HG03095 (cell line): ENCODE measurements around the gene CORO2A.
A peak's percentile ranks its signal among the peaks of the same experiment; 100 is the strongest.

Source experiments
- ATAC-seq: cut with Tn5 transposase; IDR thresholded peaks from one replicate; pipeline ENCODE4 v1.9.1; 2021; ENCODE audit warnings: moderate library complexity; ENCODE audit not compliant: unreplicated experiment

Gene CORO2A, protein sequence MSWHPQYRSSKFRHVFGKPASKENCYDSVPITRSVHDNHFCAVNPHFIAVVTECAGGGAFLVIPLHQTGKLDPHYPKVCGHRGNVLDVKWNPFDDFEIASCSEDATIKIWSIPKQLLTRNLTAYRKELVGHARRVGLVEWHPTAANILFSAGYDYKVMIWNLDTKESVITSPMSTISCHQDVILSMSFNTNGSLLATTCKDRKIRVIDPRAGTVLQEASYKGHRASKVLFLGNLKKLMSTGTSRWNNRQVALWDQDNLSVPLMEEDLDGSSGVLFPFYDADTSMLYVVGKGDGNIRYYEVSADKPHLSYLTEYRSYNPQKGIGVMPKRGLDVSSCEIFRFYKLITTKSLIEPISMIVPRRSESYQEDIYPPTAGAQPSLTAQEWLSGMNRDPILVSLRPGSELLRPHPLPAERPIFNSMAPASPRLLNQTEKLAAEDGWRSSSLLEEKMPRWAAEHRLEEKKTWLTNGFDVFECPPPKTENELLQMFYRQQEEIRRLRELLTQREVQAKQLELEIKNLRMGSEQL

DNA sequence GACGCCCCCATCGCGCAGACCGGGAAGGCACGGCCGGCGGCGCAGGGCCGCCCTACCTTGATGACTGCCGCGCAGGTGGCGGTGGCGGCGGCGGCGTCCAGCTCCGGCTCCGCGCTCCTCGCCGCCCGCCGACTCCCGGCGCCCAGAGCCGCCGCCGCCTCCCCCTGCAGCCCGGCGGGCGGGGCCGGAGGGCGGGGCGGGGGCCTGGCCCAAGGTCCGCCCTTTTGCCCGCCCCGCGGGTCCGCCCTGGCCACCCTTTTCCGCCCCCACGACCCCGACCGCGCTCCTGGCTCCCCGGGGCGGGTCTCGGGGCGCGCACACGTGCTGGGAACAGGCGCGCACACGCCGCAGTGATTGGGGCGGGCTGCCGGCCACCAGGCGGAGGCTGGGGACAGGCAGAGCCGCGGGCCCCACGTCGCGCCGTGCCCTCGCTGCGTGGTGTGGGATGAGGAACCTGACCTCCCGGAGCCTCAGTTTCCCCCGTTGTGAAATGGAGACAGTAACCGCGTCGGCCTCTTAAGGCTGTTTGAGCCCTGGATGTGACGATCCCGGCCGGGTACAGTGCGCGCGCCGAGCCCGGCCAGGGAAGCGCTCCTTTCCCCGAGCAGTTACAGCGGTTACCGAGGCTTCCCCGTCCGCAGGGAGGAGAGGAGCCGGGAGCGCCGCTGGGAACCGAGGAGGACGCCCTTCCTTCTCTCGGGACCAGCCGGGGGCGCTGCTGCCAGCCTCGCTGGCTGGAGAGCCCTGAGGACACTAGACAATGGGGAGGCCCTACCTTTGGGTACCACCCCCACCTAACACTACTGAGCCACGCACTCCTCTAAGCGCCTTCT is at the start of gene CORO2A:
CORO2A (minus strand) TSS at position 135 of the 833 bp plus-strand sequence. CDS start 34,977 bp downstream, outside the sequence.
- peak; percentile 62 for ATAC-seq

DNA sequence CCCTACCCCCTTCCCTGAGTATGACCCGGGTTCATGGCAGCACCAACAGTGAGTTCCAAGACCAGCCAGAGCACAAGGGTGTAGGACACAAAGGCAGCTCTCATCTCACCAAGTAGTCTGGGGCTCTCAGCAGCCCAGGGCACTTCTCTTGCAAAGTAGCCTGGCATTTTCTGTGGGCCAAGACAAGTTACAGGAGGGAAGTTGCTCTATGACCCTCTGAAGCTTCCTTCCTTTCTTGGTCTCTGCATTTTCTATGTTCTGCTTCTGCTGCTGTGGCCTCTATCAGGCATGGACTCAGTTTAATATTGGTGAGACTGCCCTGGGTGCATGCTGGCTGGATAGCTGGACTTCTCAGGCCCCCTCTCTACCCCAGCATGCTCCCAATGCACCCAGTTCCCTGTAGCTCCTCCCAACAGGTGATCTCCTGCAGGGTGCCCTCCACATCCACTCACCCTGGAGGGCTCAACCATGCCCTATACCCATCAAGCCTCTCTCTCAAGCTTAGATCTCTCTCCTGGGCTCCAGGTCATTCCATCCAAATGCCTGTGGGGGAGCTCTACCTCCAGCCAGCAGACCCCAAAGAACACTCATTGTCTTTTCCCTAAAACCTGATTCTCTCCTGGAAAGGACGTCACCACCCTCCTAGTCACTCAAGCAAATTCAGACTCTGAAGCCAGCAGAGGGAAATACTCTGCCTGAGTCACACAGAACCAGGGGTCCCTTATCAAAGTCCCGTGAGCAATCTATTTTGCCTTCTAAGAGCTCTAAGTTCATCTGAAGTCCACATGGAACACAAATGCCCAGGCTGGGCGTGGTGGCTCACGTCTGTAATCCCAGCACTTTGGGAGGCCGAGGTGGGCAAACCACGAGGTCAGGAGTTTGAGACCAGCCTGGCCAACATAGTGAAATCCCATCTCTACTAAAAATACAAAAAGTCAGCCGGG is 49.2 kb upstream of the CORO2A start:
- no peak for ATAC-seq

DNA sequence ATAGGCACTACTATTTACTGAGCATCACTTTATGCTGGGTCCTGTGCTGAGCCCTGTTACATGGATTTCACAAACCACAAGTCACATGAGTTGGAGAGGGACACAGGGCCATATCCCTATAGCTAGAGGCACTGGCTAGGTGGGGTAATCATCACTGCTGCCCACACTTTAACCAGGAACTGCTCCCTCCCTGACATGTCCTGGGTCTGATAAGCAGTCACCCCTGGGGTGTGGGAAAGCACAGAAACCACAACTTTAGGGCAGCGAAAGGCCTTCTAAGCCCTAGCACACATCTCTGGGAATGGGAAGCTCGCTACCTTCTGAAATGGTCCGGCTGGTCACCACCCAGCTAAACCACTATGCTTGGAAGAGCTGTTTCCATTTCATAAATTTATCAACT is 48.0 kb upstream of the CORO2A start:
- ATAC-seq = no peak

DNA sequence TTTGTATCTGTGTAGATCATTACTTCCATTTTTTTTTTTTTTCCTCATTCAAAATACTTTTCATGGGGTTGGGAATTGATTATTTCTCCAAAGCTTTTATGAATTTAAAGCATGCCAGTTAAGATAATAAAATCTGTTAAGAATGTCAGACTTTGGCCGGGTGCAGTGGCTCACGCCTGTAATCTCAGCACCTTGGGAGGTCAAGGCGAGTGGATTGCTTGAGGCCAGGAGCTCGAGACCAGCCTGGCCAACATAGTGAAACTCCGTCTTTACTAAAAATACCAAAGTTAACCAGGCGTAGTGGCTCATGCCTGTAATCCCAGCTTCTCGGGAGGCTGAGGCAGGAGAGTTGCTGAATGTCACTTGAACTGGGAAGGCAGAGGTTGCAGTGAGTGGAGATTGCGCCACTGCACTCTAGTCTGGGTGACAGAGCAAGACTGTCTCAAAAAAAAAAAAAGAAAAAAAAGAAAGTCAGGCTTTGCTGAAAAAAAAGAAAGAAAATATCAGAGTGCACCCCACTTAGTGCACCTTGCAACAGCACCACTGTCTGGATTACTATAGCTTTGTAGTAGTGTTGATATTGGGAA is 44.6 kb upstream of the CORO2A start:
- ATAC-seq = no peak

DNA sequence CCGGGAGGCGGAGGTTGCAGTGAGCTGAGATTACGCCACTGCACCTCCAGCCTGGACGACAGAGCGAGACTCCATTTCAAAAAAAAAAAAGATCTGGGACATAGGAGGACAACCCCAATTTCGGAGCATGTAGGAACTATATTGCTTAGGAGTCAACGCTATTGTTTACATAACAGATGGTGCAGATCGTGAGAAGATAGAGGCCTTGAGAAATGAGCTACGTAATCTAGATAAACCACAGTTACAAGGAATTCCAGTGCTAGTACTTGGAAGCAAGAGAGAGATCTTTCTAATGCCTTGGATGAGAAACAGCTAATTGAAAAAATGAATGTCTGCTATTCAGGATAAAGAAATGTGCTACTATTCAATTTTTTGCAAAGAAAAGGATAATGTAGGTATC is 42.7 kb upstream of the CORO2A start:
- no peak for ATAC-seq

DNA sequence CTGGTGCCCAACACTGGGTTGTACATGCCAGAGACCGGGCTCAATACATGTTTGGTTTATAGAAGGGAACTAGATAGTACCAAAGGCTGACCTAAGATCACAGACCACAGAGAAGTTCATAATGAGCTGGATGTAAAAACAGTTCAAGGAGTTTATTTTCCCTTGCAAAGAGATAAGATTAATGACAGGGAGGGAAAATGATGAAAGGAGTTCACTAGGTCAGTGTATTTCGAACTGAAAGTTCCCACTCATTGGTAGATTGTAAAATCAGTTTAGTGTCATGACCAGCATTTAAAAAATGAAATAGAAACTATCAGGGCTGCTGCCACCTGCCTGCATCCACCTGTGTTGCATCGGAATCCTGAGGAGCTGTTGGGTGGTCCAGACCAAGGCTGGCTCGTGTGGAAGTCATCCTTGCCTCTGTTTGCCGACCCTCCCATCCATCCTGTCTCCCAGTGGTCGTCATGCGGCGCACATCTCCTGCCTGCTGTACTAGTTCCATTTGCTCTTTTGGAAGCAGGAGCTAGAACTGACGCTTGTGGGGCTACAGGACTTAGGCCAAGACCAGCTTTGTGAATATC is 41.9 kb upstream of the CORO2A start:
- ATAC-seq = no peak

DNA sequence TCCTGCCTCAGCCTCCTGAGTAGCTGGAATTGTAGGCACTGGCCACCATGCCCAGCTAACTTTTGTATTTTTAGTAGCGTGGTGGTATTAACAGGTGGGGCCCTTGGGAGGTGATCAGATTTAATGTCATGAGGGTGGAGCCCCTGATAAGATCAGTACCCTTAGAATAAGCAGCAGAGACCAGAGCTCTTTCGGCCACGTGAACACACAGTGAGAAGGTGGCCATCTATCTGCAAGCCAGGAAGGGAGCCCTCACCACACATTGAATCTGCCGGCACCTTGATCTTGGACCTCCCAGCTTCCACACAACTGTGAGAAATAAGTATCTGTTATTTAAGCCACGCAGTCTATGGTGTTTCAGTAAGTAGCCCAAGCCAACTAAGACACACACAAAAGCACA is 40.5 kb upstream of the CORO2A start:
- ATAC-seq = no peak

DNA sequence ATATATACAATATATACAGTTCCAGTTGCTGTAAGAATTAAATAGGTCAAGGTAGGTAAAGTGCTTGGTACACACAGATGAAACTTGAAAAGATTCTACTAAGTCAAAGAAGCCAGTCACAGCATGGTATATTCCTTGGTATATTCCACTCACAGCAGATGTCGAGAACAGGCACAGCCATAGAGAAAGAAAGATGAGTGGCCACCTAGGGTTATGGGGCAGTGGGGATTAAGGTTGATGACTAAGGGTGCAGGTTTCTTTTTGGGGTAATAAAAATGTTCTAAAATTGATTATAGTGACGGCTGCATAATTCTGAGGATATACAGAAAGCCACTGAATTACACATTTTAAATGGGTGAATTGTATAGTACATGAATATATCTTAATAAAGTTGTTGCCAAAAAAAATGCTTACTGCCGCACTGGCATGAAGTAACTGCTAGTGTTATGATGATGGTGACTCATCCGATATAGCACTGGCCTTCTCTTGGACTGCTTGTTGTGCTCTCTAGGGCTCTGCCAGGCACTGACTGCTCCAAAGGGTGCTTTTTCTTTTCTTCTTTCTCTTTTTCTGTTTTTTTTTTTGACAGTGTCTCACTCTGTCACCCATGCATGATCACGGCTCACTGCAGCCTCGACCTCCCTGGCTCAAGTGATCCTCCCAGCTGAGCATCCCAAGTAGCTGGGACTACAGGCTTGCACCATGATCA is 39.5 kb upstream of the CORO2A start:
- no peak for ATAC-seq

DNA sequence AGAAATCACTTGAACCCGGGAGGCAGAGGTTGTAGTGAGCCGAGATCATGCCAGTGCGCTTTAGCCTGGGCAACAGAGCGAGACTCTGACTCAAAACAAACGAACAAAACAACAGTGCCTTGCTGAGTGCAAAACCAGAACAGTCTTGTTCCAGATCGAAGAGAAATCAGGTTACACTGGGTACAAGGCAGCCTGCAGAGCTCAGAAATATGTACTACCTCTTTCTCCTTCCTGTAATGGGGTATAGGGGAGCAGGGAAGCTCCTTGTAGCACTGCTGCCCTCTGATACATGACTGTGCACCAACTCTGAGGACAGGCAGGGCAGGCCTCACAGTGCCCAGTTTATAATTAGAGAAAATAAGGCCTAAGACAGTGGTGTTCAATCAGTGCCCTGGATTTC is 38.4 kb upstream of the CORO2A start:
- ATAC-seq = no peak

DNA sequence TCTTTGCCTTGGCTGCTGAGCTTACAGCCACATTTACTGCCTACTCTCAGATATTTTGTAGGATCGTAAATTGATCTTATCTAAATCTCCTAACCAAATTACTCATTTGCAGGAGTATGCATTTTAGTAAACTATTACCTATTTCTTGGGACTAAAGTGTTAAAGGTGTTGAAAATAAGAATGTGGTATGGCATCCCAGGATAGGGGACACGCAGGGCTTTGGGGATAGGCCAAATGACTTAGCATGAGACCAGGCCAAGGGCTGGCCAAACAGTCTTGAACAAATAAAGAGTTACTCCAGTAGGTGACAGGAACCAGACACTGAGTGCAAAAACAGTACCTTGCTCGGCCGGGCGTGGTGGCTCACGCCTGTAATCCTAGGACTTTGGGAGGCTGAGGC is 37.9 kb upstream of the CORO2A start:
- ATAC-seq = no peak

DNA sequence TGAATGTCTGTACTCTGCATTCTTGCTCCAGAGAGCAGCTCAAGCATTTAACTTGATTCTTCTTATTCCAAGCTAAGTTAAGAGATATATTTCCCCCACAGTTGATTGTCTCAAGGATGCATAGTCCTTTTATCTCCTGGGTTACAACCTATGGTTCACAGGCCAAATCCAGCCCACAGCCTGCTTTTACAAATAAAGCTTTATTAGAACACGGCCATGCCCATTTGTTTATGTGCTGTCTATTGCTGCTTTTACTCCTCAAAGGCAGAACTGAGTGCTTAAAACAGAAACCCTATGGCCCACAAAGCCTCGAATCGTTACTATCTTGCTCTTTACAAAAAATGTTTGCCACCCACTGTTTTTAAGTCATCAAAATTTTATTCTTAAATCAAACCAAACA is 37.2 kb upstream of the CORO2A start:
- ATAC-seq = no peak

DNA sequence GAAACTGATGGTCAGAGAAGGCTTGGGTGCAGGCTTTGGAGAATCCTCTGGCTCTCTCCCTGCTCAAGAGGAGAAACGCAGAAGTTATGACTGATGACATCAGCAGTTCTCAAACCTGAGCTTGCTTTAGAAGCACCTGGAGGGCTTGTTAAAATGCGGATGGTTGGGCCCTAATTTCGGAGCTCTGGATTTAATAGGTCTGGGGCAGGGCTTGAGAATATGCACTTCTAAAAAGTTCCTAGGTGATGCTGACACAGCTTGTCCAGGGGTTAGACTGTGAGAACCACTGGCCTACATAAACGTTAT is 36.6 kb upstream of the CORO2A start:
- no peak for ATAC-seq

DNA sequence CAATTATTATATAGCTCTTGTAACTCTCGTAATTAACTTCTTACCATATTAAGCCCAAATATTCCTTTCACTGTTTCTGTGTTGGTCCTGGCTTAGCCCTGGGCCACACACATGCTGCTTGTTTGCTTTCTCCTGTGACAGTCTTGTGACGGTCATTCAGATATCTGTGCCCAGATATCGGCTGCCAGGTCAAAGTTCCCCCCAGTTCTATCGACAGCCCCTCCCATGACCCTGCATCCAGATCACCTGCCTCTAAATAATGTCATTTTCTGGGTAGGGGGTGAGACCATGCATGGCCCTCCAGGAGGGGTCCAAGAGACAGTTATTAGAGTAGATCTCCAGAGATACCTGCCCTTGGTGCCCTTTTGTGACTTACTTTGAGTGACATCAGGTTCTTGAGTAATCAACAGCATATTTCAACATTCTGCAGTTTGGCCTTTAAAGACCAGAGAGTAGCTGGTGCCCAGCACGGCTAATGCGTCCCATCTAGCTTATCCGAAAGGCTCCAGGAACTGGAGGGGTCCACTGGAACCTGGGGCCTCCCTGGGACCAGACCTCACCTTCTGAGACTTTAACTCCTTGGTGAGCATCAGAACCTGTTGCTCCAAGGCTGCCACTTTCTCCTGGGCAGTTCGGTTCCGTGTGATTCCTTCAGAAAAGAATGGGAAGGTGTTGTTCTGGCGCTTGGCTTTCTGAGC is 36.1 kb upstream of the CORO2A start:
- ATAC-seq = no peak

DNA sequence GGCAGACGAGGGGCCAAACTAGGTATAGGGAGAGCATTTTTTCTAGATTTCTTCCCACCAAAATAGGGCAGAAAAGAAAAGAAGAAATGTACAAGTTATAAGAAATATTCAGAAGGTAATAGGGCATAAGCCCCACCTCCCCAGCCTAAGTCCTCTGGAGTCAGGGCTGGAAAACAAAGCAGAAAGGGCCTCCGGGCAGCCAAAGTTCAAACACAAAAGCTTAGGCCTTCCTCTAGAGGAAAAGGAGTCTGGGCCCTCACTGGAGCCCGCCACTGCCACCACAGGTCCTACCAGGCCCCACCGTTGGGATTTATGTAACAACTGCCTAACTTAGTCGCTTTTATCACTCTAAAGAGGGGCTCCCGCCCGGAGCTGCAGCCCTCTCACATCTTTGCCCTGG is 35.4 kb upstream of the CORO2A start:
- ATAC-seq = no peak

DNA sequence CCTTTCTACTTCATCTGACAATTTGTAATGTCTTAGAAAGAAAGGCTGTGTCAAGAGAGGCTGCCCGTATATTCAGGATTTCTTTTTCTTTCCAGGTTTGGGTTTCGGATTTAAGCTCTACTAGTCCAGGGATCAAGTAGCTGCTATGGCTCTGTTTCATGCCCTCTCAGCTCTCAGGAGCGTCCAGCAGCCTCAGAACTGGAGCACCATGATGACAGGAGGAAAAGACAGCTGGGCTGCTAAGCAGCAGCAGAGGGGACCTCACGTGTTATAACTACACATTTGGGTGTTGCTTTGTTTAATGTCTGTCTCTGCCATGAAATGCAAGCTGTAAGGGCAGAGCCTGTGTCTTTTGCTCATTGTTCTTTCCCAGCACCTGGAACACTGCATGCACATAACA is 34.5 kb upstream of the CORO2A start:
- ATAC-seq = no peak

DNA sequence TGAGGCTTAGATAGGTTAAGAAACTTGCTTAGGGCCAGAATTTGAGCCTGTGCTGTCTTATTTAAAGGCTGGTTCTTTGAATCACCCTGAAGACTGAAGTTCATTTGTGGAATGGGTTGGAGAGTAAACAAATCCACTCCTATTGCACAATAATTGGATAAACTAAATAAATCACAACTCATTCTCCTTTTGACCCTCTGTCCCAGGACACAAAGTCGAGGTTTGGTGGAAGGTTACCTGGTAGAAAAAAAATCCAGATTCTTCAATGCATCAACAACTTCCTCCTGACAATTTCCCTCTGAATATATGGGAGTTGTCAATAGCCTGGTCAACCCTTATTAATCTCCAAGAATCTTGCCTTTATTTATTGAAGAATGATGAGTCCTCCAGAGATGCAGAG is 34.1 kb upstream of the CORO2A start:
- no peak for ATAC-seq

DNA sequence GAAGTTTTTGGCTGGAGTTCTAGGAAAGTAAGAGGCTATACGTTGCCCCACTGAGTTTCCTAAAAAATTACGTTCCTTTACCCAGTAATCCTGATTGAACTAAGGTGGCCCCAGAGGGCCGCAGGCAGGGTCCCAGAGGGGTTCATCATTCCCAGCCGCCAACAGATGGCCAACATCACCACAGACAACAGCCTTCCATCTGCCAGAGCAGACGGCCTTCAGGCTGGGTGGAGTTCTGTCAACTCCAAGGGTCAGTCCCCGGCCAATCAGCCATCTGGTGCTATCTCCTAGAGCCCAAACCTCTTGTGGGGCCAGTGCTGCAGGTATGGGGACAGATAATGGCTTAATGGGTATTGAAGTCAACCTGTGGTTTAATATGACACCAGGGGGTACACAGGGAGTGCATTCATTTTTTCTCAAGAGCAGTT is 32.6 kb upstream of the CORO2A start:
- ATAC-seq = no peak

DNA sequence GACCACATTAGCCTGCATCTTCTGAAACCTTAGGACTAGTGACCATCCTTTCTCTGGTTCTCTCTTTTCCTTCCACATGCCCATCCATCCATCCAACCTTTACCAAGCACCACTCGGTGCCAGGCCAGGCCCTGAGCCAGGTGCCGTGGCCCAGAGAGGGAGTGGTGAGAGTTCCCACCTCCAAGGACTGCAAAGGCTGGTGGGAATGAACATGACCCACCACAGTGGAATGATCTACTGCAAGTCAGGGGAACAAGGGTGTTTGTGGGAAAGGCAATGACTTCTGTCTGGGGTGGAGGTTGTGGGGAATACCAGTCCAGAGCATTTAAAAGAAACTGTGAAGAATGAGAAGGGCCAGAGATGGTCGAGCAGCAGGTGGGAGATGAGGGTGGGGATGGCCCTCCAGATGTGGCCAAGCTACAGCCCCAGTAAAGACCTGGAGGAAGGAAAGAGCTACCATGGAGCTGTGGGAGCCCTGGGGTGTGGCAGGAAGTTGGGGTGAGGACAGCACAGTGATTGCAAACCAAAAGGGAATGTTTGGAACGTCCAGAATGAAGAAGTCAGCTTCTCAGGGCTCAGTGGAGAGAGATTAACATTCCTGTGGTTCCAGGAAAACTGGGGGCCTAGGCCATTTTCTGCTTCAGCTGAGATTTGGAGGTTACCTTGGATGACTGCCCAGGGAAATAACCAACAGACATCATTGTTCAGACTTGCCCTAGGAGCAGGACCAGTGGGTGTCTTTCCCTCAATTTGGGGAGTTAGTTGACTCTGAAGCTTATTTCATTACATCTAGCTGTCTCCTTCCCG is 30.7 kb upstream of the CORO2A start:
- ATAC-seq = no peak
